ENCODE data around the gene MRPS34.

MRPS34 gene

GRCh38 chr16:1768767-1769401 is 4.0 kb downstream of the MRPS34 start:
- DNase-seq: no peak

- DNase-seq: no peak
Measured at GRCh38 chr16:1768061-1768766, 4.7 kb downstream of the MRPS34 start.

GRCh38 chr16:1767116-1767994 is 5.6 kb downstream of the MRPS34 start:
- DNase-seq: no peak

GRCh38 chr16:1766701-1767100 is 6.2 kb downstream of the MRPS34 start:
- DNase-seq: no peak

- no peak for DNase-seq
Measured at GRCh38 chr16:1766231-1766630, 6.7 kb downstream of the MRPS34 start.

GRCh38 chr16:1765826-1766225 is 7.1 kb downstream of the MRPS34 start:
- DNase-seq: no peak

- no peak for DNase-seq
Measured at GRCh38 chr16:1764971-1765370, 8.0 kb downstream of the MRPS34 start.

- no peak for DNase-seq
Measured at GRCh38 chr16:1763521-1764511, 9.1 kb downstream of the MRPS34 start.

- no peak for DNase-seq
Measured at GRCh38 chr16:1762879-1763520, 9.9 kb downstream of the MRPS34 start.

- DNase-seq: no peak
Measured at GRCh38 chr16:1762196-1762878, 10.6 kb downstream of the MRPS34 start.

- DNase-seq: no peak
Measured at GRCh38 chr16:1761751-1762150, 11.2 kb downstream of the MRPS34 start.

GRCh38 chr16:1760911-1761310 is 12.0 kb downstream of the MRPS34 start:
- DNase-seq: no peak

GRCh38 chr16:1759511-1759910 is 13.4 kb downstream of the MRPS34 start:
- no peak for DNase-seq

- no peak for DNase-seq
Measured at GRCh38 chr16:1758923-1759322, 14.0 kb downstream of the MRPS34 start.

GRCh38 chr16:1757714-1758461 is 15.0 kb downstream of the MRPS34 start:
- no peak for DNase-seq

- DNase-seq: no peak
Measured at GRCh38 chr16:1754204-1754603, 18.7 kb downstream of the MRPS34 start.

- no peak for DNase-seq
Measured at GRCh38 chr16:1752853-1753252, 20.1 kb downstream of the MRPS34 start.

GRCh38 chr16:1751946-1752345 is 21.0 kb downstream of the MRPS34 start:
- no peak for DNase-seq

GRCh38 chr16:1749152-1750117 is 23.5 kb downstream of the MRPS34 start:
- DNase-seq: no peak

All from NCI-H2081 treated with DMSO at 0.1 percent for 48 hours (cell line).